SK-N-SH (cell line): ENCODE data around the gene POLR3GL.

Experiments used
- CHD2 ChIP-seq: fragments of 150-350 bp; IDR thresholded peaks from 2 replicates; pipeline ENCODE4 v1.6.1; 2018; ENCODE audit warnings: low read length; ENCODE audit not compliant: partially characterized antibody
- FOSL2 ChIP-seq: IDR thresholded peaks from 2 replicates; pipeline ENCODE4 v1.4.0; 2012; ENCODE audit warnings: low read depth, mild to moderate bottlenecking, moderate library complexity, borderline replicate concordance
- FOXJ3 ChIP-seq: sonication (generic); formaldehyde crosslinking; IDR thresholded peaks from 2 replicates; pipeline ENCODE4 v1.5.1; 2020; ENCODE audit warnings: mild to moderate bottlenecking, missing genetic modification reagents
- GABPA ChIP-seq: IDR thresholded peaks from 2 replicates; pipeline ENCODE4 v1.4.0; 2012; ENCODE audit warnings: low read depth, mild to moderate bottlenecking
- MXI1 ChIP-seq: IDR thresholded peaks from 2 replicates; pipeline ENCODE4 v1.6.1; 2012; ENCODE audit warnings: mild to moderate bottlenecking, low read depth, low read length, improper control_type of control experiment
- POLR2AphosphoS5 ChIP-seq: IDR thresholded peaks from 2 replicates; pipeline ENCODE4 v1.6.1; 2012; ENCODE audit warnings: low read depth, low read length
- TAF1 ChIP-seq: IDR thresholded peaks from 2 replicates; pipeline ENCODE4 v1.6.1; 2012; ENCODE audit warnings: low read depth, mild to moderate bottlenecking, low read length, moderate library complexity, borderline replicate concordance
- TF ChIP-seq, protein P1 (sequence below): fragments of 200-600 bp; sonication (generic); IDR thresholded peaks from 2 replicates; pipeline ENCODE4 v1.6.1; 2017; ENCODE audit warnings: antibody characterized with exemption, mild to moderate bottlenecking, moderate library complexity
- TF ChIP-seq, protein P2 (sequence below): IDR thresholded peaks from 2 replicates; pipeline ENCODE4 v1.6.1; 2012; ENCODE audit warnings: mild to moderate bottlenecking, low read depth, low read length, moderate library complexity
- TF ChIP-seq, protein P3 (sequence below): IDR thresholded peaks from 2 replicates; pipeline ENCODE4 v1.4.0; 2012; ENCODE audit warnings: low read depth, borderline replicate concordance

DNA sequence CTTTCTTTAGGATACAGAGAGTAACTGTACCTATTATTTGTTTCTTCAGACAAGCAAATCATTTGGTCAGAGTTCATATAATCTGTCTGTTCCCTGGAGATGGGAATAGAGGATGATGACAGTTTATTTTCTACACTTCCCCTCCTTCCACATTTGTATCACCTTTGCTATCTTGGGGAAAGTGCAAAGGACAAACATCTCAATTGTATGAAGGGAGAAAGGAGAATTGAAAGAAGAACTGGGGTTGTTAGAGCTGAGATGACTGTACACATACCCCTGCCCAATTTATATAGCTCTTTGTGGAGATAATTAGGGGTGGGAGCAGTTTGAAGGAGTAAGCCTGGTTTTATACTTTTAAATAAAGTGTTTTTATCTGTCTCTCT, 14.0 kb downstream of the POLR3GL start:
- TF ChIP-seq CHD2 (no peak), TAF1 (no peak), POLR2AphosphoS5 (no peak), MXI1 (no peak), FOSL2 (no peak), GABPA (no peak), FOXJ3 (CRISPR knock-in tag) (no peak)
- TF ChIP-seq, protein P1, sequence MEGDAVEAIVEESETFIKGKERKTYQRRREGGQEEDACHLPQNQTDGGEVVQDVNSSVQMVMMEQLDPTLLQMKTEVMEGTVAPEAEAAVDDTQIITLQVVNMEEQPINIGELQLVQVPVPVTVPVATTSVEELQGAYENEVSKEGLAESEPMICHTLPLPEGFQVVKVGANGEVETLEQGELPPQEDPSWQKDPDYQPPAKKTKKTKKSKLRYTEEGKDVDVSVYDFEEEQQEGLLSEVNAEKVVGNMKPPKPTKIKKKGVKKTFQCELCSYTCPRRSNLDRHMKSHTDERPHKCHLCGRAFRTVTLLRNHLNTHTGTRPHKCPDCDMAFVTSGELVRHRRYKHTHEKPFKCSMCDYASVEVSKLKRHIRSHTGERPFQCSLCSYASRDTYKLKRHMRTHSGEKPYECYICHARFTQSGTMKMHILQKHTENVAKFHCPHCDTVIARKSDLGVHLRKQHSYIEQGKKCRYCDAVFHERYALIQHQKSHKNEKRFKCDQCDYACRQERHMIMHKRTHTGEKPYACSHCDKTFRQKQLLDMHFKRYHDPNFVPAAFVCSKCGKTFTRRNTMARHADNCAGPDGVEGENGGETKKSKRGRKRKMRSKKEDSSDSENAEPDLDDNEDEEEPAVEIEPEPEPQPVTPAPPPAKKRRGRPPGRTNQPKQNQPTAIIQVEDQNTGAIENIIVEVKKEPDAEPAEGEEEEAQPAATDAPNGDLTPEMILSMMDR: no peak
- TF ChIP-seq, protein P2, sequence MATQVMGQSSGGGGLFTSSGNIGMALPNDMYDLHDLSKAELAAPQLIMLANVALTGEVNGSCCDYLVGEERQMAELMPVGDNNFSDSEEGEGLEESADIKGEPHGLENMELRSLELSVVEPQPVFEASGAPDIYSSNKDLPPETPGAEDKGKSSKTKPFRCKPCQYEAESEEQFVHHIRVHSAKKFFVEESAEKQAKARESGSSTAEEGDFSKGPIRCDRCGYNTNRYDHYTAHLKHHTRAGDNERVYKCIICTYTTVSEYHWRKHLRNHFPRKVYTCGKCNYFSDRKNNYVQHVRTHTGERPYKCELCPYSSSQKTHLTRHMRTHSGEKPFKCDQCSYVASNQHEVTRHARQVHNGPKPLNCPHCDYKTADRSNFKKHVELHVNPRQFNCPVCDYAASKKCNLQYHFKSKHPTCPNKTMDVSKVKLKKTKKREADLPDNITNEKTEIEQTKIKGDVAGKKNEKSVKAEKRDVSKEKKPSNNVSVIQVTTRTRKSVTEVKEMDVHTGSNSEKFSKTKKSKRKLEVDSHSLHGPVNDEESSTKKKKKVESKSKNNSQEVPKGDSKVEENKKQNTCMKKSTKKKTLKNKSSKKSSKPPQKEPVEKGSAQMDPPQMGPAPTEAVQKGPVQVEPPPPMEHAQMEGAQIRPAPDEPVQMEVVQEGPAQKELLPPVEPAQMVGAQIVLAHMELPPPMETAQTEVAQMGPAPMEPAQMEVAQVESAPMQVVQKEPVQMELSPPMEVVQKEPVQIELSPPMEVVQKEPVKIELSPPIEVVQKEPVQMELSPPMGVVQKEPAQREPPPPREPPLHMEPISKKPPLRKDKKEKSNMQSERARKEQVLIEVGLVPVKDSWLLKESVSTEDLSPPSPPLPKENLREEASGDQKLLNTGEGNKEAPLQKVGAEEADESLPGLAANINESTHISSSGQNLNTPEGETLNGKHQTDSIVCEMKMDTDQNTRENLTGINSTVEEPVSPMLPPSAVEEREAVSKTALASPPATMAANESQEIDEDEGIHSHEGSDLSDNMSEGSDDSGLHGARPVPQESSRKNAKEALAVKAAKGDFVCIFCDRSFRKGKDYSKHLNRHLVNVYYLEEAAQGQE: no peak
- TF ChIP-seq, protein P3, sequence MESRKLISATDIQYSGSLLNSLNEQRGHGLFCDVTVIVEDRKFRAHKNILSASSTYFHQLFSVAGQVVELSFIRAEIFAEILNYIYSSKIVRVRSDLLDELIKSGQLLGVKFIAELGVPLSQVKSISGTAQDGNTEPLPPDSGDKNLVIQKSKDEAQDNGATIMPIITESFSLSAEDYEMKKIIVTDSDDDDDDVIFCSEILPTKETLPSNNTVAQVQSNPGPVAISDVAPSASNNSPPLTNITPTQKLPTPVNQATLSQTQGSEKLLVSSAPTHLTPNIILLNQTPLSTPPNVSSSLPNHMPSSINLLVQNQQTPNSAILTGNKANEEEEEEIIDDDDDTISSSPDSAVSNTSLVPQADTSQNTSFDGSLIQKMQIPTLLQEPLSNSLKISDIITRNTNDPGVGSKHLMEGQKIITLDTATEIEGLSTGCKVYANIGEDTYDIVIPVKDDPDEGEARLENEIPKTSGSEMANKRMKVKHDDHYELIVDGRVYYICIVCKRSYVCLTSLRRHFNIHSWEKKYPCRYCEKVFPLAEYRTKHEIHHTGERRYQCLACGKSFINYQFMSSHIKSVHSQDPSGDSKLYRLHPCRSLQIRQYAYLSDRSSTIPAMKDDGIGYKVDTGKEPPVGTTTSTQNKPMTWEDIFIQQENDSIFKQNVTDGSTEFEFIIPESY: no peak
